Measurements from ENCODE around the gene SF3A1. TPM values are rescaled to one million over a fixed set of nuclear protein-coding genes. Genes with fewer than 3 reads are reported as not detected.

Gene SF3A1
- total and polyA plus RNA-seq, 3 donors from 2014 or later, result 159 to 272 (median 174) TPM

DNA sequence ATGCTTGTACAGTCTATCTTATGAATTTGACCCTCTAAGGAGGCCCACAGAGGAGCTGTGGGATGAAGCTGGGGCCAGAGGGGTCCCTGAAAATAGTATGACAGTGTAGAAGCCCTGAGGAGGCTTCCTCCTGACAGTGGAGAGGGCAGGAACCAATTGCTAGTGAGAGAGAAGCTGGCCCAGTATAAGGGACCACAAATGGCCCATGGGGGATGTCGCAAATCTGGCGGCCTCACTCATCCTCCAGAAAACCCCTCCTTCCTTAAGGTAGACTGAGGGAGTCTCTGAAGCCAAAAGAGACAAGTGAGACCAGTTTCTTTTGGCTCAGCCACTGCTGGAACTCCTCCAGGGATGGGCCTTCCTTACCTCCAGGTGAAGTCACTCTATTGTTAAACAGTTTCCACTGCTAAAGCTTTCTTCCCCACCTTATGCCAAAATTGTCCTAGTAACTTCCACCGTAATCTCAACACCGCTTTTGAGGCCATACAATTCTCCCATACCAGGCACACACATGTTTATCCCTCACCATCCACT is 49.6 kb downstream of the SF3A1 start:
- Histone ChIP-seq H3K9me3 (no peaks in the 10 kb centered on the region), H3K27me3 (no peaks in the 10 kb centered on the region), H3K4me1 (peaks cover 77% of the 10 kb centered on the region), H3K27ac (peak overlapping the region in 1 of 2 donors; percentile 82), H3K36me3 (ENCODE audit: low read depth, missing control alignments) (no peaks in the 10 kb centered on the region), H3K4me3 (no peak overlapping the region)
- DNase-seq, result no peak
- TF ChIP-seq, protein P1, sequence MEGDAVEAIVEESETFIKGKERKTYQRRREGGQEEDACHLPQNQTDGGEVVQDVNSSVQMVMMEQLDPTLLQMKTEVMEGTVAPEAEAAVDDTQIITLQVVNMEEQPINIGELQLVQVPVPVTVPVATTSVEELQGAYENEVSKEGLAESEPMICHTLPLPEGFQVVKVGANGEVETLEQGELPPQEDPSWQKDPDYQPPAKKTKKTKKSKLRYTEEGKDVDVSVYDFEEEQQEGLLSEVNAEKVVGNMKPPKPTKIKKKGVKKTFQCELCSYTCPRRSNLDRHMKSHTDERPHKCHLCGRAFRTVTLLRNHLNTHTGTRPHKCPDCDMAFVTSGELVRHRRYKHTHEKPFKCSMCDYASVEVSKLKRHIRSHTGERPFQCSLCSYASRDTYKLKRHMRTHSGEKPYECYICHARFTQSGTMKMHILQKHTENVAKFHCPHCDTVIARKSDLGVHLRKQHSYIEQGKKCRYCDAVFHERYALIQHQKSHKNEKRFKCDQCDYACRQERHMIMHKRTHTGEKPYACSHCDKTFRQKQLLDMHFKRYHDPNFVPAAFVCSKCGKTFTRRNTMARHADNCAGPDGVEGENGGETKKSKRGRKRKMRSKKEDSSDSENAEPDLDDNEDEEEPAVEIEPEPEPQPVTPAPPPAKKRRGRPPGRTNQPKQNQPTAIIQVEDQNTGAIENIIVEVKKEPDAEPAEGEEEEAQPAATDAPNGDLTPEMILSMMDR (IDR thresholded peaks at IDR 0.05), result no peak
- no peak for TF ChIP-seq POLR2A (IDR thresholded peaks at IDR 0.05)
- 80 to 90% methylated on average over 4 of the region's 4 CpGs for WGBS, 2 donors
- intact Hi-C loops (cut with DNase I; ENCODE audit: low total_unique reads), result no loop called here

DNA sequence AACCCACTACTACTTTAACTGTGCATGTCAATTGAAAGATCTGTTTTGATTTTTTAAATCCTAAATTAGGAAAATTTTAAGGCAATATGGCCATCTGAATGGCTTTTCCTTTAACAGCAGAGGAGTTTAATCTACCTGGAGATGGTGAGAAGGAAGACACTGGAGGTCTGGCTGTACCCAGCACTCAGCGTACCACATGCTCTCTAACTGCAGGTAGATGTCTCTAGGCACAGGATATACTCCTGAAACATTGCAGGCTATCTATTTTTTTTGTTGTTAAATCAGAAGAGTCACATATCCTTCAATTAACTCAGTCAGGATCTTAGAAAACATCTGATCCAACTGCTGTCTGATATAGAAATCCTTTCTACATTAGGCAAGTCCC is 50.1 kb downstream of the SF3A1 start:
- no peak for DNase-seq
- peaks cover 77% of the 10 kb centered on the region for H3K4me1 ChIP-seq
- TF ChIP-seq, protein P1 (IDR thresholded peaks at IDR 0.05), result no peak
- 86 to 100% methylated on average over 1 of the region's 1 CpG for WGBS, 2 donors
- intact Hi-C loops (cut with DNase I; ENCODE audit: low total_unique reads), result no loop called here
- H3K36me3 ChIP-seq (ENCODE audit: low read depth, missing control alignments), result no peaks in the 10 kb centered on the region
- H3K4me3 ChIP-seq, result no peak overlapping the region
- H3K9me3 ChIP-seq, result no peaks in the 10 kb centered on the region
- H3K27me3 ChIP-seq, result no peaks in the 10 kb centered on the region
- H3K27ac ChIP-seq, result peak overlapping the region in 1 of 2 donors; percentile 82

DNA sequence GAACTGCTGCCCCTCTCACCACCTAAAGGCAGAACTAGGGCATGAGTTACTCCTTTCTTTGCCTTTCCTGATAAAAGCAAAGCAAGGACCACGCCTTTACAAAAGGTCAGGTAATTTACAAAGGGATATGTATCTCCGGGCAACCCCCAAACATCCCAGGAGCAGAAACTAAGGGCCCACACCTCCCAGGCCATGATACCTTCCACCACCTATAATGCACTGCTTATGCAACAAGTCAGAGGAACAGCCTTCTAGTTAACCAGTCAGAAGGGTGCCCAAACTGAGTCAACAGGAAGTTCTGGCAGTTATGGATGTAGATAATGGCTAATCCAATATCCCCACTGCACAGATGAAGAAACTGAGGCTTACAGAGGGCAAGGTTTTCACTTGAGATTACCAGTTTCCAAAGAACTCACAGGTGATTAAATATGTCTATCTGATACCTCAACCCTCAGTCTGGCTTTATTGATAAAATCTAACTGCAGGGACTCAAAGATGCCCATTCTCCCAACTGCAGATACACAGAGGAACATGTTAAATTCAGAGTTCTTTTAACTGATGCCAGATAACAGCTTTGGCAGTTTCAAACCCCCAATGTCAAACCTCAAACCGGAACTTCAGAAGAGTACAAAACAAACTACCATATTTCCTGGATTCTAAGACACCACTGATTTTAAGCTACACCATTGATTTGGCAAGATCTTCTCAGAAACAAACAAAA is 50.6 kb downstream of the SF3A1 start:
- Histone ChIP-seq H3K27me3 (no peaks in the 10 kb centered on the region), H3K4me1 (peaks cover 77% of the 10 kb centered on the region), H3K27ac (peak overlapping the region; percentile 63 to 82), H3K4me3 (no peak overlapping the region), H3K36me3 (ENCODE audit: low read depth, missing control alignments) (no peaks in the 10 kb centered on the region), H3K9me3 (no peaks in the 10 kb centered on the region)
- 50 to 54% methylated on average over 3 of the region's 3 CpGs for WGBS, 2 donors
- no peak for TF ChIP-seq POLR2A (IDR thresholded peaks at IDR 0.05)
- TF ChIP-seq, protein P1 (IDR thresholded peaks at IDR 0.05), result no peak
- intact Hi-C loops (cut with DNase I; ENCODE audit: low total_unique reads), result no loop called here
- no peak for DNase-seq

DNA sequence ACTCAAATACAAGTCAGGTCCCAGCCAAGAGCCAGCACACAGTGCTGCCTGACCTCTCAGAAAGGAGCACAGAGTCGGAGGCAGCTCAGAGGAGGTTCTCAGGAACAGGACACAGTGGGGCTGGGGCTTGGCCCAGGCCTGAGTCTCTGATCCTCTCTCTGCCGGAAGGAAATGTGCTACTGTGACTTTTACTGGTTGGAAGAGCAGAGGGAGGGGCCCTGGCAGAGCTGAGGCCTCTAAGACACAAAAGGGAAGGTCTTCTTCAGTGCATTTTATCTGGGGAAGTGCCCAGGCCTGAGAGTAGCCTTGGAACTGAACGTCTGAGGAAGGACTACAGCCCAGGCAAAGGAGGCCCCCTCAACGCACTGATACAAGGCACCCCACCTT is 51.2 kb downstream of the SF3A1 start:
- intact Hi-C loops (cut with DNase I; ENCODE audit: low total_unique reads), result no loop called here
- WGBS, 2 donors, result 21 to 34% methylated on average over 4 of the region's 4 CpGs
- Histone ChIP-seq H3K9me3 (no peaks in the 10 kb centered on the region), H3K27ac (peak overlapping the region; percentile 63 to 82), H3K36me3 (ENCODE audit: low read depth, missing control alignments) (no peaks in the 10 kb centered on the region), H3K27me3 (no peaks in the 10 kb centered on the region), H3K4me3 (no peak overlapping the region), H3K4me1 (peaks cover 72% of the 10 kb centered on the region)
- peak; percentile 82 for DNase-seq
- TF ChIP-seq POLR2A (IDR thresholded peaks at IDR 0.05), result no peak
- TF ChIP-seq, protein P1 (IDR thresholded peaks at IDR 0.05), result no peak

Data from testis (tissue), 3 donors.